ENCODE data around the gene GOLGA8O.
"Not testable (repeated sequence)": the region's sequence is repeated elsewhere in the genome, so short reads cannot be mapped to it uniquely, and the experiment has no call there.

DNA sequence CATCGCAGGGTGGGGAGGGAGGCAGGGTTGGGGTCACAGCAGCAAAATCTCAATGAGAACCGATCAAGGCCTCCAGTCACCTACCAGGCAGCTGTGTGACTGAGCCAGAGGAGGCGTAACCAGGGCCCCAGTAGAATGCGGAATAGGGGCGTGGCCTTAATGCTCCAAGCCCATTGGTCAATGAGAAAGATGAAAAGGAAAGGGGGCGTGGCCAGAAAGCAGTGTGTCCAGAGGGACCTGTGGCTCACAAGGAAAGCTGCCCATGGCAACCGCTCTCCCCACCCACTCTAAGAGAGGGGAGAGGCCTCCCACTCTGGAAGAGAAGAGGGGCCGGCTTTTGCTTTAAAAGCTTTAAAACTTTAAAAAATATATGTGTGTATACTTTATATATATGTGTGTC is 52.2 kb downstream of the GOLGA8O start, which contains the start of gene GOLGA8K:
- TF ChIP-seq FOXK2, SP1, ELF4 (IDR thresholded peaks at IDR 0.05): not testable (repeated sequence)

All from HEK293T (cell line).